LNCaP clone FGC (cell line): ENCODE data around the gene TBC1D10B.
"Not testable (repeated sequence)": the region's sequence is repeated elsewhere in the genome, so short reads cannot be mapped to it uniquely, and the experiment has no call there.

Experiments used
- DNase-seq: peaks from one replicate; pipeline ENCODE4 v3.0.0-alpha.2; 2011; ENCODE audit warnings: low read depth
- H3K4me3 ChIP-seq: 2 replicates; pipeline ENCODE4 v1.5.1; 2011; ENCODE audit warnings: mild to moderate bottlenecking, low read depth, low read length, control low read depth
- CTCF ChIP-seq: IDR thresholded peaks from 2 replicates; pipeline ENCODE4 v1.5.1; 2012; ENCODE audit warnings: mild to moderate bottlenecking; ENCODE audit not compliant: control insufficient read depth, insufficient read depth; ENCODE audit errors: extremely low read depth

Gene TBC1D10B

GRCh38 chr16:30351586-30352419 is 18.5 kb downstream of the TBC1D10B start:
- DNase-seq = peak; percentile 75
- no peak overlapping the region for H3K4me3 ChIP-seq
- TF ChIP-seq CTCF = no peak

GRCh38 chr16:30351001-30351441 is 19.3 kb downstream of the TBC1D10B start:
- DNase-seq = no peak
- no peak overlapping the region for H3K4me3 ChIP-seq
- TF ChIP-seq CTCF = no peak

- no peak for DNase-seq
- no peak for TF ChIP-seq CTCF
- no peak overlapping the region for H3K4me3 ChIP-seq
Observed at GRCh38 chr16:30350134-30350871, 20.0 kb downstream of the TBC1D10B start.

GRCh38 chr16:30349675-30350074 is 20.6 kb downstream of the TBC1D10B start:
- no peak for DNase-seq
- TF ChIP-seq CTCF = no peak
- H3K4me3 ChIP-seq = no peak overlapping the region

- no peak overlapping the region for H3K4me3 ChIP-seq
- no peak for TF ChIP-seq CTCF
- no peak for DNase-seq
Observed at GRCh38 chr16:30348929-30349328, 21.4 kb downstream of the TBC1D10B start.

- H3K4me3 ChIP-seq = no peak overlapping the region
- no peak for DNase-seq
- no peak for TF ChIP-seq CTCF
Observed at GRCh38 chr16:30348113-30348512, 22.2 kb downstream of the TBC1D10B start.

- no peak for DNase-seq
- H3K4me3 ChIP-seq = no peak overlapping the region
- no peak for TF ChIP-seq CTCF
Observed at GRCh38 chr16:30346286-30346685, 24.0 kb downstream of the TBC1D10B start.

- not testable (repeated sequence) for DNase-seq, H3K4me3 ChIP-seq
Observed at GRCh38 chr16:30343491-30343820, 26.8 kb downstream of the TBC1D10B start.
